SU-DHL-6 (cell line): Measurements from ENCODE around the gene SMAD6.

ENCODE experiments used
- EZH2phosphoT487 ChIP-seq: fragments of 200-600 bp; sonication (generic), shearing (Covaris generic); conservative IDR thresholded peaks from 2 replicates; pipeline ENCODE4 v1.6.1; 2018; ENCODE audit warnings: mild to moderate bottlenecking, antibody characterized with exemption, low read length, moderate library complexity, mixed read lengths
- TF ChIP-seq, protein P1 (sequence below): fragments of 200-600 bp; sonication (generic); IDR thresholded peaks from one replicate; pipeline ENCODE4 v1.5.1; 2017; ENCODE audit warnings: antibody characterized with exemption, mild to moderate bottlenecking, low read length, moderate library complexity; ENCODE audit not compliant: insufficient read depth, poor library complexity, severe bottlenecking

DNA sequence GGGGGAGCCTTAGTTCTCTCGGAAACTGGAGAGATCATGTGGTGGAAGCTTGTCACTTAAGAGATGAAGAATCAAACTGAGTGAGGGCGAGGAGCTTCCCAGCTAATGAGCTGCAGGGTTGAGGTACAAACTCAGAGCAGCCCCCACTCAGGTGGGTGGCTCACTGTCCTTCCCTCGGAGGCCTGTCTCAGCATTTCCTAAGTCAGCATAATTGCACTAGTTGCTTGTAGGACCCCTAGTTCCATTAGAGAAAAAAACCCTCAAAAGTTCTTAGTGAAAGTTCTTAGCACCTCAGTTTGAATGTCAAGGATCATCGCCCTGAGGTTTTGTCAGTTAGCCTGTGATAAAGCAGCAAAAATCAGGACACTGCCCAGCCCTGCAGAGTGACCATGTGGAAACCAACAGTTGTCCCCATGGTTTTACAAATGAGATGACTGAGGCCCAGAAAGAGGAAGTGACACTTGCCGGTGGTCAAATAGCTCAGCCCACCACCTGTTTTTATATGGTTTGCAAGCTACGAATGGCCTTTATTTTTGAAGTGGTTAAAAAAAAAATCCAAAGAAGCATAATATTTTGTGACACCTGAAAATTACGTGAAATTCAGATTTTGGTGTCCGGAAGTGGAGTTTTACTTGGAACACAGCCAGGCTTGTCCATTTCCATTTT lies 11.9 kb downstream of the SMAD6 start:
- TF ChIP-seq, protein P1, sequence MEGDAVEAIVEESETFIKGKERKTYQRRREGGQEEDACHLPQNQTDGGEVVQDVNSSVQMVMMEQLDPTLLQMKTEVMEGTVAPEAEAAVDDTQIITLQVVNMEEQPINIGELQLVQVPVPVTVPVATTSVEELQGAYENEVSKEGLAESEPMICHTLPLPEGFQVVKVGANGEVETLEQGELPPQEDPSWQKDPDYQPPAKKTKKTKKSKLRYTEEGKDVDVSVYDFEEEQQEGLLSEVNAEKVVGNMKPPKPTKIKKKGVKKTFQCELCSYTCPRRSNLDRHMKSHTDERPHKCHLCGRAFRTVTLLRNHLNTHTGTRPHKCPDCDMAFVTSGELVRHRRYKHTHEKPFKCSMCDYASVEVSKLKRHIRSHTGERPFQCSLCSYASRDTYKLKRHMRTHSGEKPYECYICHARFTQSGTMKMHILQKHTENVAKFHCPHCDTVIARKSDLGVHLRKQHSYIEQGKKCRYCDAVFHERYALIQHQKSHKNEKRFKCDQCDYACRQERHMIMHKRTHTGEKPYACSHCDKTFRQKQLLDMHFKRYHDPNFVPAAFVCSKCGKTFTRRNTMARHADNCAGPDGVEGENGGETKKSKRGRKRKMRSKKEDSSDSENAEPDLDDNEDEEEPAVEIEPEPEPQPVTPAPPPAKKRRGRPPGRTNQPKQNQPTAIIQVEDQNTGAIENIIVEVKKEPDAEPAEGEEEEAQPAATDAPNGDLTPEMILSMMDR = no peak
- TF ChIP-seq EZH2phosphoT487 = no peak
